Stimulated activated CD4-positive, alpha-beta T cell treated with anti-CD3 and anti-CD28 coated beads, TNF-alpha, amount 100 ng/mL, for 4 hours (primary cell): ENCODE results near the gene NOX5.
"Not testable (repeated sequence)": the region's sequence is repeated elsewhere in the genome, so short reads cannot be mapped to it uniquely, and the experiment has no call there.

ENCODE experiments used
- DNase-seq, 3 experiments: peaks; one replicate each; pipeline ENCODE4 v3.0.0-alpha.2; 2020; ENCODE audit warnings: low read depth in 3 of 3

Gene NOX5

DNA sequence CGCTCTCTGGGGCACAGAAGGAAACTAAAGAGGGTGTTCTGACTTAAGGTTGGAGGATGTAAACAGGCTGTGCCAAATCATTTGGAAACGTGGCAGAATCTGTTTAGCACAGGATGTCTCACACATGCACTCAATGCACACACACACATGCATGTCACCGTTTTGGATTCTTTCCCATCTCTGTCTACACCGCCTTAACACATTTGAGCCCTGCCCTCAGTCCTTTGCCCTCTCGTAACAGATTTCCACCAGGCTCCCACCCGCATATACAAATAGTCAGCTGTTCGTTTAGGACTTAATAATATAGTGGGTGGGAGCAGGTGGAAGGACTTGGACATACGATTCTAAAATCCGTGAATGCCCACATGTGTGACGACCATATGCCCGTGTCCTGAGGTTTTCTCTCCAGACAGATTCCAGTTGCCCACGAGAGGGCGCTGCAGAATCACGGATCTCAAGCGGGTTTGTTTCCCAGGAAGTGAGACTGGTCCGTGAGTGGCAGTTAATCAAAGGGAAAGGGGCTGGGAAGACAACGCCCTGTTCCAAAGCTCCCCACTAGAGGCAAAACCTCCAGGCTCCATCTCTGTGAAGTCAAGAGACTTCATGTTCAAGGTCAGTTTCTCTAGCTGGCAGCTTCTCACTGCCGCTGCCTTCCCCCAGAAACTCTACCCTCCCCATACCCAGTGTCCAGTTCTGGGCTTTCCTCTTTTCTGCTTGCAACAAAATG is 44.5 kb downstream of the NOX5 start:
- peak; percentile 35 to 60 (median 50) for DNase-seq

DNA sequence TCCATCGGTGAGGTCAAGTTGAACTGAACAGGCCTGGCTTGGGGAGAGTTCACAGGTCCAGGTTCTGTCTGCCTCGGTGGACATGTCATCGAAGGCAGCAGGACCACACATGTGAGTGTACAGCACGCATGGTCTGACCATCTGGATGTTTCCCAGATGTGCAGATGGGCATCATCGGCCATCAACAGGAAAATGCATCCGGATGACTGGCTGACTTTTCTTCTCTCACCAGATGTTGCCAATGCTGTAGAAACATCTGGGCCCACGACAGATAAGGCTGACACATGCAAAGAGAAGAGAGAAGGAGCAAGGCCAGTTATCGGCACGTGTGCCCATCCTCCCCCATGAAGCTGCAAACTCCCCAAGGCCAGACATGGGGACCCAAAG is 45.1 kb downstream of the NOX5 start:
- no peak for DNase-seq

DNA sequence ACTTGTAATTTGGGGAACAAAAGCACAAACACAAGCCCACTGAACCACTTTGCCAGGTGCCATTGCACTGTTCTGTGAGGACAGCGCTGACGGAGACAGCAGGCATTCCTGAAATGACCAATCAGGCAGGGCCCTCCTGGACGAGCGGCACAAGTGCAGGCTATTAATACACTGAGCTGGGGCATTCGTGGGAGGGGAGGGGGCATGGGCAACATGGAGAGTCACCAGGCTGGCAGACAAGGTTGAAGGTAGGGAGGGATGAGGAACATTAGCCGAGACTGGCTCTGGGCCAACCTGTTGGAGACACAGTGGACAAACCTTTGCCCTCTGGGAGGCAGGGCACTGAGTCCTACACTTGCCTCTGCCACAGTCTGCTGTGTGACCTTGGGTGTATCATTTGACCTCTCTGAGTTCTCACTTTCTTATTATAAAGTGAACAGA is 45.6 kb downstream of the NOX5 start:
- no peak for DNase-seq

DNA sequence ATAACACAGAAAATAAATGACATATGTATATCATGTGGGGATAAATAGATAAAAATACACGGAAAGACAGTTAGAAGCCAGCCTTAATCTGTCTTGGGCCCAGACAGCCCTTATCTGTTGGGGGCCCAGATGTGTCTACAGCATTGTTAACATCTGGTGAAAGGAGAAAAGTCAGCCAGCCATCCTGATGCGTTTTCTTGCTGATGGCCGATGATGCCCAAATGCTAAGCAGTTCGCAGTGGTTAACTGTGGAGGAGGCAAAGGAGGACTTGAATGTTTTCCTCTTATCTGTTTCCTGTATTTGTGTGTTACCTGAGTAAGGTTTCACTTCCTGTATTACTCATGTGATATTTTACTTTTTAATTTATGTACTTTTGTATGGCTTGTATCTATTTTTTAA is 46.2 kb downstream of the NOX5 start:
- DNase-seq, result no peak

DNA sequence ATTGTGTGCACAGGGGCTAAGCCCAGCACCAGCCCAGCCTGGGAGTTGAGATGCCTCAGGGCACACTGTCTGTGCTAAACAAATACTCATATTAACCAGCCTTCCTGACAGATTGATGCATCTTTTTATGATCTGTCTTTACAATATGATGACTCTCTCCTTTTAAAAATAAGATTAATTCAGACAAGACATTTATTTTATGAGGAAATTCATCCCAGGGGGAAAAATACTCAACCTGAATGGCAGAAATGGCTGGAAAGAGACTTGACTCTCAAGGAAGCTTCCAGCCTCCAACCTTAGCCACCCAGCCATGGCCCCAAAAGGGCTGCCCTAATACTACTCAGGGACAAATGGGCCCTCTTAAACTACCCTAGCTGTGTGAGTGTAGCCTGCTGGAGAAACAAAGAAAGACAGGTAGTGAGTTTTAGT is 46.9 kb downstream of the NOX5 start:
- no peak for DNase-seq

DNA sequence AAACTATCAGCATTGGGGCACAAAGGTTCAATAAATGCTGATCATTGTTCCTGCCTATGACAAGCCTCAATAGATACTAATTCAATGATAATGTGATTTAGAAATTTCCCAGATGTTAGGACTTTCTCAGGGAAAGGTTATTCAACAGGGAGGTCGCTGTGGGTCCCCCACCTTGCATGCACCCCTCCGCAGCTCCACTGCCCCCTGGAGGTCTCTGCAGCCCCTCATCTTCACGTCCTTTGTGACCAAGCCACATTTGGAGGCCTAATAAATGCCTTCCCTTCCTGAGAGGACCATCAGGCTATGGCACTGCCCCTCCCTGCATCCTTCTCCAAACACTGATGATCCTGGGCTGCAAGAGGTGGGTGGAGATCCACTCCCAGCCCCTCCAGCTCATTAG is 50.2 kb downstream of the NOX5 start:
- DNase-seq, result no peak

DNA sequence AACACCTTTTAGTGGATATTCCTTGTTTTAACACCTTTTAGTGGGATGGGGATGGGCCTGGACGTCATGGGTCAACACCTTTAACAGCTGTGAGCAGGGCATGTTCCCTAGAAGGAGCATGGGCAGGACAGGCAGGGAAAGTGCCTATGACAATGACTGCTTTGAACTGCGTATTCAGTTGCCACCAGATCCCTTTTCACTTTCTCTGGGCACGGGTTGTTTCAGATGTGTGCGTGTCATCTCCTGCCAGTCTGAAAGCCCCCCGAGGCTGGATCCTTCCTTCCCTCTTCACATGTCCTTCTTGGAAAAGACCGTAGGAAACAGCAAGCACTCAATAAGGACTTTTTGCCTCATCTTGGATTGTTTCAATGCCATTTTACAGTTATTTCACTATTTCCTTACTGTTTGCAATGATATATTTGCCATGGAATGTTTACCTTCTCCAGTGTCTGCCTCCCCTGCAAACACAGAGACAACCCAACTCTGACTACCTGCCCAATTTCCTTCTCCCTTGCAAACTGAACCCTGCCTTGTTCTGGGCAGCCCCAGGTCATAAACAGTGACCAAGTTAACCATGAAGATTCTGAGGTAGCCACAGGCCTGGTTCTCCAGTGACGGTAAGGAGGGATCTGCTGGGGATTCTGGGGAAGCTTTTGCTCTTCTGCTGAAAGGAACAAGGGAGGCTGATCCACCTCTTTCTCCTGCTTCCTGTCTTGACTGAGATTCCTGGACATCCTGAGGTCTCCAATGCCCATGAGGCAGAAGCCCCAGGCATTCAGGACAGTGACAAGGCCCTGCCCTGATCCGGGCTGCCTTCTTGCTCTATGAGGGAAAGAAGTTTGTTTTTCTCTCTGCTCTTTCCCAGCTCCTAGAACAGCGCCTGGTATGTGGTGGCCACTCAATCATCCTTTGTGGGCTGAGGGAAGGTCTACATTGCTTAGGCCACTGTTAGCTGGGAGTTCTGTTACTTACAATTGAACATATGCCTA is 51.8 kb downstream of the NOX5 start:
- DNase-seq, result no peak

DNA sequence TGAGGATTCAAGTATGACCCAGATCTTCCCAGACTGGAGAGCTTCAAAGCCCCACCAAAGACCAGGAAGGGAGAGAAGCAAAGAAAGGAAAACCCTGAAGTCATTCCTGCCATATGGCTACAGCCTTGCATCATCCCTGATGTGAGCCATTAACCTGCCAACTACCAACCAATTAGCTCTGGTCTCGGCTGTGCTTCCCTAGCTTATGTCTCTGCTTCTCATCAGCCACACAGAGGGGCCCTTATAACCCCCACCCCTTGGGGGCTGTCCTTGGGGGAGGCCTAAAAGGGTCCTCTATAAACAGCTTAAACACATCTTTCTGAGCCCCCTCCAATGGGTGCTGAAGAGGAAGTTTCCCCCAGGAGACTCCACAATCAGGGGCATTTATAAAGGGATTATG is 52.8 kb downstream of the NOX5 start:
- DNase-seq, result no peak

DNA sequence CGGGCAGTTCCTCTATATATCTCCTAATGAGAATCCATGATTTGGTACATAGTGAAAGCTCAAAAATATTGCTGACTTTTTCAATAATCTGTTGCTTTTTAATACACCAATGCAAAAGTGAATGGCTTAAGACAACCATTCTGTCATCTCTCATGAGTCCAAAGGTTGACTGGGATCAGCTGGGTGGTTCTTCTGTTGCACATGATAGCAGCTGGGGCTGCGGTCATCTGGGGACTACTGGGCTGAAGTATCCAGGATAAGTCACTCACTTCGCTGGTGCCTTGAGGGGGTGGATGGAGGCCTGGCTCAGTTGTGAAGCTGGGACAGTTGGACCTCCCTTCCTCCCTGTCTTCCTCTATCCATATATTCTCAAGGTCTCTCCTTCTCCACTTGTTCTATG is 53.7 kb downstream of the NOX5 start:
- no peak for DNase-seq

DNA sequence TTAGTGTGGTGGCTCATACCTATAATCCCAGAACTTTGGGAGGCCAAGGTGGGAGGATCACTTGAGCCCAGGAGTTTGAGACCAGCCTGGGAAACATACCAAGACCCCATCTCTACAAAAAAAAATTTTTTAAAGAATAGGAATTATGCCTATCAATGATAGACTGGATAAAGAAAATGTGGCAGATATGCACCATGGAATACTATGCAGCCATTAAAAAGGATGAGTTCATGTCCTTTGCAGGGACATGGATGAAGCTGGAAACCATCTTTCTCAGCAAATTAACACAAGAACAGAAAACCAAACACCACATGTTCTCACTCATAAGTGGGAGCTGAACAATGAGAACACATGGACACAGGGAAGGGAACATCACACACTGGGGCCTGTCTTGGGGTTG is 54.8 kb downstream of the NOX5 start:
- not testable (repeated sequence) for DNase-seq

DNA sequence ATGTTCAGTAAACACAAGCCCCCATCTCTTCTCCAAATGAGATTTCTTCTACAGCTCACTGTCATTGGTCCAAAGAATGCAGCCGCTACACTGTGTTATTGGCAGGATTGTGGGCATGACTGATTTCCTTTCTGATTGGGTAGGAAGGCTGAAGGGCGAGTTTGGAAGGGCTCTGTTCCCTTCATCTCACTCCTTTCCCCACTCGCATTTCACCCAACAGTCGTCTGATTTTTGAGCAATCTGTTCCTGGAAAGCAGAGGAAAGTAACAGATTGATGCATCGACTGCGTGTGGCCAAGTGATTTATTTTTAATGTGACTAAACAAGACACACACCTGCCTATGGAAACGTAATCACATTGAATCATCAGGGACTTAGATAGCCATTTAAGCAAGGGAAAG is 55.5 kb downstream of the NOX5 start:
- no peak for DNase-seq

DNA sequence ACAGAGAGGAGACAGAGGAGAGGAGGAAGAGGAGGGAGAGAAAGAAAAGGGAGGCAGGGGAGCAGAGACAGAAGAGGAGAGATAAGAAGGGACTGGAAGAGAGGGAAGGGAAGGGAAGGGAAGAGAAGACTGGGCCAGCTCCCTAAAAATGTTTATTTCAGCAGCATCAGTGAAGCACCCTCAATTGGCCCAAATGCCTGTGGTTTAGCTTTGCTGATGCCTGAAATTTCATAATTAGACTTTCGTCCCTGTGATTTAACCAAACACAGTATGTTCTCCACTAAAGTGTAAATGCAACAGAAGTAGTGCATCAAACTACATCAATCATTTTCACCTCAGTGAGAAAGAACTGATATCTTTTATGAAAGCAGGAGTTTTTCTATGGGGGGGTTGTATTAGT is 55.9 kb downstream of the NOX5 start:
- no peak for DNase-seq

DNA sequence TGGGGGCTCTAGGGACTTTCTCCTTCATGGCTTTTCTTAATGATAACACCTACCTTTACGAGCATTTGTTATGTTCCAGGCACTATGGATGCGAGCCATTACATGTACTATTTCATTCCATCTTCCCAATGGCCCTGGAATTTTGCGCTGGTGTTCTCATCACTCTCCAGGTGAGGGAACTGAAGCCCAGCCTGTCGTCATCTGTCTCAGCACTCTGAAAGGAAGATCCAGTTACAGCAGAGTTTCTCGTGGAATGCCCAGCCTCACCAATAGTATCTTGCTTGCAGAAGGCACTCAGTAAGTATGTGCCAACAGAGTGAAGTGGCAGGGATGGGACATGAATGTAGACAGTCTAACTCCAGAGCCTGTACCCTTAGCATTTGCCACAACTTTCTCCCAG is 56.8 kb downstream of the NOX5 start:
- no peak for DNase-seq

DNA sequence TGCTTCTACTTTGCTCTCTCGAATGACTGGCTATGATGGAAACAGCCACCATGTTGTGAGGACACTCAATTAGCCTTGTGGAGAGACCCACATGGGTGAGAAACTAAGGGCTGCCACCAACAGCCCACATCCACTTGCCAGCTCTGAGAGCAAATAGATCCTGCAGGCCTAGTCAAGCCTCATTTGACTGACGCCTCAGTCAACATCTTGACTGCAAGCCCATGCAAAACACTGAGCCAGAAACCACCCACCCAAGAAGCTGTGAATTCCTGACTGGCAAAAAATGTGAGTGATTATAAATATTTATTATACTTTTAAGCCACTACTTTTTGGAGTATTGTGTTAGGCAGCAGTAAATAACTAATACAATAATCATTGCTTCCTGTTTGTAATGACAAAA is 58.4 kb downstream of the NOX5 start:
- no peak for DNase-seq

DNA sequence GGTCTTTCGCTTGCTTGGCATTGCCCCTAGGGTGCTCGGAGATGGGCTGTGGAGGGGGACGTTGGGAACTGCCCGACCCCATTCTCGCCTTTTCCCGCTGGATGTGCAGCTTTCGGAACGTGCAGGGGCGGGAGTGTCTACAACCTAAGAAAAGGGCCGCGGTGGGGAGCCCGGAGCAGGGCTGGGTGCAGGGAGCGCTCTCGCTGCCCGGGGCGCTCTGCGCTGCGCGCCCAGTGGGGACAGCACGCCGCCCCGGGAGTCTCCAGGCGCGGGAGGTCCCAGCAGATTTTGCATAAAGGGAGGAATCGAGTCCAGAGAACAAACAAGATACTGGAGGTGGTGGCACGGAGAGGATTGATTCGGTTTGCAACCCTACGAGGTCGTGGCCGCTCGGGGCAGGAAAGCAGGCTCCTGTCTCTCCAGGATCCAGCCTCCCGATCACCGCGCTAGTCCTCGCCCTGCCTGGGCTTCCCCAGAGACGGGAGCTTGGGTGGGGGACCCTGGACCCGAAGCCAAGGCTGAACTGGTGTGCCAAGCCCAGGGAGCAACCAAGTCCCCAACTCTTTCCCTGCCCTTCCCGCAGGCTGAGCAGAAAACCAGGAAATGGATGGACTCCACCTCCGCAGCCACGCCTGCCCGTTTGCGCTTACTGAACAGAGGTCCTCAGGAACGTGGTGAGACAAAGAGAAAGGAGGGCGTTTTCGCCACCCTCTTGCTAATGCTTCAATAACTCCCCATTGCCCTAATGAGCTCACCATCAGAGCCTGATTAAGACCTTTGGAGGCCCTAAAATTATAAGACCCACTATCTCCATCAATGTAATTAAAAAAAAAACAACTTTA is 59.7 kb downstream of the NOX5 start:
- DNase-seq, result no peak

DNA sequence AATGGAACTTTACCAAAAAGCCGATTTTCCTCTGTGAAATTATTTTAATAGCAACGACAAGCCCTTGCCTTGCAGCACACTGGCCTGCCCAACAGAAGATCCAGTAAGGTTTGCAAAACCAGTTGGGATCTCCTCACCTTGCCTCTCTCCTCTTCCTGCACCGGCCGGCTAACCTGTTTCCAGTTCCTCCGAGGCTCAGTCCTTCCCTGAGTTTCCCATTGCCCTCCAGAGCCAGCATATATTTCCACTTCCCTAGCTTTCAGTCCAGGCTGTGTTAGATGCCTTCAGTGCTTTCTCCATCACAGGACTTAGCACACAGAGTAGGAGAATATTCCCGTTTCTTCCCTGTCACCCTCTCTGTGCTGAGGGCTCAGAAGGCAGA is 60.3 kb downstream of the NOX5 start:
- DNase-seq, result no peak

DNA sequence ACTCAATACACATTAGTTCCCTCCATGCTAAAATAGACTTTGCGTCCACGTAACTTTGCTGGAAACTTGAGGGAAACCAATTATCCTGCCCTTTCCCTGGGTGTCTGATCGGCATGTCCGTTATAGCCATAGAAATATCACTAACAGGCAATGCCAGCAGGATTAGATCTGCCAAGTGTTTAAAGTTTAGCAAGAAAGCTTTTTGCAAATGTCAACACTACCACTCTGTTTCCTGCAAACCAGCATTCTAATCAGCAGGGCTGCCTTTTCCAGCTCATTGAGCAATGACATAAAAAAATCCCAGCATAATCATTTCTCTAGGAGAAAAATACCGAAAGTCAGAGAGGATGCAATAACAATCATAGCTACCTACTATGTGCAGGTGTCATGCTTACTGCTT is 60.9 kb downstream of the NOX5 start:
- no peak for DNase-seq

DNA sequence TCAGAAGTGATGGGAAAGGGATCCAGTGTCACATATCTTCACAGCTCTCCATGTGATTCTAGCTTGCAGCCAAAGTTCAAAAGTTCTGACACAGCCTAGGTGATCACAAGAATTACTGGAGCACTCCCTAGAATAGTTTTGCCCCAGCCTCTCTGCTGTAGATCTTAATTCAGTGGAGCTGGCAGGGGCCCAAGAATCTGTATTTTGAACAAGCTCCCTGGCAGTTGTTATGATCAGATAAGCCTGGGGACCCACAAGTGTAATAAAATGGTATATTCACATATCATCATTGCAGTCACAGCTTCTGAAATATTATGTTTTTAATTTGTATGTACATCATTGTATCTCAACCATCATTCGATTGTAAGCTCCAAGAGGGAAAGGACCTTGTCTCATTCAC is 62.3 kb downstream of the NOX5 start:
- DNase-seq, result no peak

DNA sequence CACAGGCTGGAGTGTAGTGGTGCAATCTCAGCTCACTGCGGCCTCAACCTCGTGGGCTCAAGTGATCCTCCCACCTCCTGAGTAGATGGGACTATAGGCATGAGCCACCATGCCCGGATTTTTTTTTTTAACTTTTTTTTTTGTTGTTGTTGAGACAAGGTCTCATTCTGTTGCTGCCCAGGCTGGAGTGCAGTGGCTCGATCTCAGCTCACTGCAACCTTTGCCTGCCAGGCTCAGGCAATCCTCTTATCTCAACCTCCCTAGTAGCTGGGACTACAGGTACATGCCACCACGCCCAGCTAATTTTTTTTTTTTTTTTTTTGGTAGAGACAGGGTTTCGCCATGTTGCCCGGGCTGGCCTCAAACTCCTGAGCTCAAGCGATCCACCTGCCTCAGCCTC is 64.1 kb downstream of the NOX5 start:
- DNase-seq, result no peak

DNA sequence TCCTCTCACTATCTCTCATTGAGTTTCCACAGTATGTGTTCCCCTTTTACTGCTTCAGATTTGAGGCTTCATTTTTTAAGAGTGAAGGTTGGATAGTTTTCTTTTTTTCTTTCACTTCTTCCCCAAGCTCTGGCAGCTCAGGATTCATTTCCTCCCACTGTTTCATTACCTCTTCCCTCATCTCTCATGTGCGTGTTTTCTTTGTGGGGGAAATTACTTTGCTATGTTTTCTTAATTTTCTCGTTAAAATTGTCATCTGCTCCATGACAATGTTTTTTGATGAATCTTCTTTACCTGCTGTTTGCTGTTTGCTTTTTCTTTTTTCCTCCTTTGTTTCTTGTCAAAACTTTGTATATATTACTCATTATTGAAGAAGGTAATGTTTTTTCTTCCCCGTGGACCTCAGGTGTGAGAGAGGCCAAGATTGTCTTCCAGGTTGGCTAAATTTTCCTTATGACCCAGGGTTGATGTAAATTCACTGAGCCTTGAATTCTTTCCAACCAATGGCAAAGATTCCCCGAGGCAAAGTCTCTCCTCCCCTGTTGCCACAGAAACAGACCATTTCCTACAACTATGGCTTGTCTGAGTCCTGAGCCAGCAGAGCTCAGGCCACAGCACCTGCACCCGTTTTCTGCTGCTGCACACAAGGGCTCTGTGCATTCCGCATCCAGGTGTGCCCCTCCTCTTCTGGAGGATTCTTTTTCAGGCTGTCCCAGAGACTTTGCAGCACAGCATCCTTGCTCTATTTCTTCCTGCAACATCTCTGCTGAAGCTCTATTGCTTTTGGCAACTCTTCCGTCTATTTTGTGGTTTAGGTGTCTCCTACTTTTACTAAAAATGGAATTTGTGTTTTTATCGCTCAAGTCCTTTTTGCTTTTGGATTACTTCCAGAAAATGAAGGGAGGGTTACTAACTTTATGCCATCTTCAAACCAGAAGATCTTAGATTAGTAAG is 66.1 kb downstream of the NOX5 start:
- no peak for DNase-seq
